Measurements from ENCODE around the gene AGER. TPM values are rescaled to one million over a fixed set of nuclear protein-coding genes. Genes with fewer than 3 reads are reported as not detected.

AGER gene
- total and polyA plus RNA-seq, 9 of the 15 experiments (the other 6 are each of a cell fraction or from before 2014, with no cell fraction given) = 1.2 to 11.5 (median 4.1) TPM

DNA sequence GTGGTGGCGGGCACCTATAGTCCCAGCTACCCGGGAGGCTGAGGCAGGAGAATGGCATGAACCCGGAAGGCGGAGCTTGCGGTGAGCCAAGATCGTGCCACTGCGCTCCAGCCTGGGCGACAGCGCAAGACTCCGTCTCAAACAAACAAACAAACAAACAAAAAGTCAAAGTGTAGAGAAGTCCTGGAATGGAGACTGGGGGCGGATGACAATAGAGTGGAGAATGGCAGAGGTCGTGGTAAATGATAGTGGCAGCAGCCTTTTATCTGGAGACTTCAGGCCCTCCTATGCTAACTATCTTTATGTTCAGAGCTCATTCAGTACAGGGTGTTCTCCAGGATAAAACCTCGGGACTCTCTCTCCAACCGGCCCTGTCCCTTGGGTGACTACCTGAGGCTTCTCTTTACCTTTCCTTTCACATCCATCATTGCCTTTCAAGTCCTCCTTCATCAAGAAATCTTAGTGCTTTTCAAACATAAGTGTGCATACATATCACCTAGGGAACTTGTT, 52.6 kb downstream of the AGER start (continued):
- TF ChIP-seq, protein P1, sequence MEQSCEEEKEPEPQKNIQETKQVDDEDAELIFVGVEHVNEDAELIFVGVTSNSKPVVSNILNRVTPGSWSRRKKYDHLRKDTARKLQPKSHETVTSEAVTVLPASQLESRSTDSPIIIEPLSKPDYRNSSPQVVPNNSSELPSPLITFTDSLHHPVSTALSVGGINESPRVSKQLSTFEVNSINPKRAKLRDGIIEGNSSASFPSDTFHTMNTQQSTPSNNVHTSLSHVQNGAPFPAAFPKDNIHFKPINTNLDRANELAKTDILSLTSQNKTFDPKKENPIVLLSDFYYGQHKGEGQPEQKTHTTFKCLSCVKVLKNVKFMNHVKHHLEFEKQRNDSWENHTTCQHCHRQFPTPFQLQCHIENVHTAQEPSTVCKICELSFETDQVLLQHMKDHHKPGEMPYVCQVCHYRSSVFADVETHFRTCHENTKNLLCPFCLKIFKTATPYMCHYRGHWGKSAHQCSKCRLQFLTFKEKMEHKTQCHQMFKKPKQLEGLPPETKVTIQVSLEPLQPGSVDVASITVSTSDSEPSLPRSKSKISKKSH (CRISPR knock-in tag; IDR thresholded peaks at IDR 0.05) = no peak
- TF ChIP-seq HDAC3 (IDR thresholded peaks at IDR 0.05; ENCODE audit: borderline replicate concordance, partially characterized antibody) = peak; percentile 98
- TF ChIP-seq NR1H2 (CRISPR knock-in tag; IDR thresholded peaks at IDR 0.05) = no peak
- peak; percentile 77; the same call in 1 of the 2 replicates for TF ChIP-seq EHMT2 (IDR thresholded peaks at IDR 0.05)
- TF ChIP-seq GABPB1 (CRISPR knock-in tag; IDR thresholded peaks at IDR 0.05) = no peak
- no peak for TF ChIP-seq ESRRB (CRISPR knock-in tag; IDR thresholded peaks at IDR 0.05; ENCODE audit: borderline replicate concordance)
- peak; percentile 100 for TF ChIP-seq CBFA2T3 (IDR thresholded peaks at IDR 0.05)
- no peak for TF ChIP-seq HEY1 (CRISPR knock-in tag; IDR thresholded peaks at IDR 0.05; ENCODE audit: borderline replicate concordance)
- TF ChIP-seq KAT7 (CRISPR knock-in tag; IDR thresholded peaks at IDR 0.05; ENCODE audit: borderline replicate concordance) = no peak
- no peak for TF ChIP-seq HDAC8 (tag; IDR thresholded peaks at IDR 0.05)
- TF ChIP-seq KAT8 (IDR thresholded peaks at IDR 0.05; ENCODE audit: low read depth) = 0 out of 2 replicates have a peak, but pooled peaks have one; percentile 19
- TF ChIP-seq HMG20B (CRISPR knock-in tag; IDR thresholded peaks at IDR 0.05) = no peak
- TF ChIP-seq, protein P2, sequence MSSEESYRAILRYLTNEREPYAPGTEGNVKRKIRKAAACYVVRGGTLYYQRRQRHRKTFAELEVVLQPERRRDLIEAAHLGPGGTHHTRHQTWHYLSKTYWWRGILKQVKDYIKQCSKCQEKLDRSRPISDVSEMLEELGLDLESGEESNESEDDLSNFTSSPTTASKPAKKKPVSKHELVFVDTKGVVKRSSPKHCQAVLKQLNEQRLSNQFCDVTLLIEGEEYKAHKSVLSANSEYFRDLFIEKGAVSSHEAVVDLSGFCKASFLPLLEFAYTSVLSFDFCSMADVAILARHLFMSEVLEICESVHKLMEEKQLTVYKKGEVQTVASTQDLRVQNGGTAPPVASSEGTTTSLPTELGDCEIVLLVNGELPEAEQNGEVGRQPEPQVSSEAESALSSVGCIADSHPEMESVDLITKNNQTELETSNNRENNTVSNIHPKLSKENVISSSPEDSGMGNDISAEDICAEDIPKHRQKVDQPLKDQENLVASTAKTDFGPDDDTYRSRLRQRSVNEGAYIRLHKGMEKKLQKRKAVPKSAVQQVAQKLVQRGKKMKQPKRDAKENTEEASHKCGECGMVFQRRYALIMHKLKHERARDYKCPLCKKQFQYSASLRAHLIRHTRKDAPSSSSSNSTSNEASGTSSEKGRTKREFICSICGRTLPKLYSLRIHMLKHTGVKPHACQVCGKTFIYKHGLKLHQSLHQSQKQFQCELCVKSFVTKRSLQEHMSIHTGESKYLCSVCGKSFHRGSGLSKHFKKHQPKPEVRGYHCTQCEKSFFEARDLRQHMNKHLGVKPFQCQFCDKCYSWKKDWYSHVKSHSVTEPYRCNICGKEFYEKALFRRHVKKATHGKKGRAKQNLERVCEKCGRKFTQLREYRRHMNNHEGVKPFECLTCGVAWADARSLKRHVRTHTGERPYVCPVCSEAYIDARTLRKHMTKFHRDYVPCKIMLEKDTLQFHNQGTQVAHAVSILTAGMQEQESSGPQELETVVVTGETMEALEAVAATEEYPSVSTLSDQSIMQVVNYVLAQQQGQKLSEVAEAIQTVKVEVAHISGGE (CRISPR knock-in tag; IDR thresholded peaks at IDR 0.05) = peak in 1 of 3 experiments; percentile 87; a peak in 2 of 6 replicates
- no peak for TF ChIP-seq RBM17 (IDR thresholded peaks at IDR 0.05; ENCODE audit: borderline replicate concordance, low read depth, low read length)
- TF ChIP-seq, protein P3, sequence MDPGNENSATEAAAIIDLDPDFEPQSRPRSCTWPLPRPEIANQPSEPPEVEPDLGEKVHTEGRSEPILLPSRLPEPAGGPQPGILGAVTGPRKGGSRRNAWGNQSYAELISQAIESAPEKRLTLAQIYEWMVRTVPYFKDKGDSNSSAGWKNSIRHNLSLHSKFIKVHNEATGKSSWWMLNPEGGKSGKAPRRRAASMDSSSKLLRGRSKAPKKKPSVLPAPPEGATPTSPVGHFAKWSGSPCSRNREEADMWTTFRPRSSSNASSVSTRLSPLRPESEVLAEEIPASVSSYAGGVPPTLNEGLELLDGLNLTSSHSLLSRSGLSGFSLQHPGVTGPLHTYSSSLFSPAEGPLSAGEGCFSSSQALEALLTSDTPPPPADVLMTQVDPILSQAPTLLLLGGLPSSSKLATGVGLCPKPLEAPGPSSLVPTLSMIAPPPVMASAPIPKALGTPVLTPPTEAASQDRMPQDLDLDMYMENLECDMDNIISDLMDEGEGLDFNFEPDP (CRISPR knock-in tag; IDR thresholded peaks at IDR 0.05) = 0 out of 2 replicates have a peak, but pooled peaks have one; percentile 50
- peak; percentile 97 for TF ChIP-seq ZEB2 (IDR thresholded peaks at IDR 0.05)
- TF ChIP-seq POLR2A (conservative IDR thresholded peaks at IDR 0.05) = no peak
- TF ChIP-seq, protein P4, sequence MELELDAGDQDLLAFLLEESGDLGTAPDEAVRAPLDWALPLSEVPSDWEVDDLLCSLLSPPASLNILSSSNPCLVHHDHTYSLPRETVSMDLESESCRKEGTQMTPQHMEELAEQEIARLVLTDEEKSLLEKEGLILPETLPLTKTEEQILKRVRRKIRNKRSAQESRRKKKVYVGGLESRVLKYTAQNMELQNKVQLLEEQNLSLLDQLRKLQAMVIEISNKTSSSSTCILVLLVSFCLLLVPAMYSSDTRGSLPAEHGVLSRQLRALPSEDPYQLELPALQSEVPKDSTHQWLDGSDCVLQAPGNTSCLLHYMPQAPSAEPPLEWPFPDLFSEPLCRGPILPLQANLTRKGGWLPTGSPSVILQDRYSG (tag; conservative IDR thresholded peaks at IDR 0.05; ENCODE audit: low read depth) = 0 out of 2 replicates have a peak, but pooled peaks have one; percentile 46
- TF ChIP-seq, protein P5, sequence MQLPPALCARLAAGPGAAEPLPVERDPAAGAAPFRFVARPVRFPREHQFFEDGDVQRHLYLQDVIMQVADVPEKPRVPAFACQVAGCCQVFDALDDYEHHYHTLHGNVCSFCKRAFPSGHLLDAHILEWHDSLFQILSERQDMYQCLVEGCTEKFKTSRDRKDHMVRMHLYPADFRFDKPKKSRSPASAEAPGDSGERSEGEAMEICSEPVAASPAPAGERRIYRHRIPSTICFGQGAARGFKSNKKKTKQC (CRISPR knock-in tag; IDR thresholded peaks at IDR 0.05) = no peak
- no peak for TF ChIP-seq RBM22 (IDR thresholded peaks at IDR 0.05; ENCODE audit: low read depth, low read length, poor library complexity, severe bottlenecking)
- TF ChIP-seq ZNF79 (CRISPR knock-in tag; IDR thresholded peaks at IDR 0.05; ENCODE audit: low read depth) = no peak
